ENCODE results near the gene TMCC2. TPM values are rescaled to one million over a fixed set of nuclear protein-coding genes. Genes with fewer than 3 reads are reported as not detected.

Gene TMCC2
- total RNA-seq, 1 experiment from 2014 or later = 2.7 TPM

DNA sequence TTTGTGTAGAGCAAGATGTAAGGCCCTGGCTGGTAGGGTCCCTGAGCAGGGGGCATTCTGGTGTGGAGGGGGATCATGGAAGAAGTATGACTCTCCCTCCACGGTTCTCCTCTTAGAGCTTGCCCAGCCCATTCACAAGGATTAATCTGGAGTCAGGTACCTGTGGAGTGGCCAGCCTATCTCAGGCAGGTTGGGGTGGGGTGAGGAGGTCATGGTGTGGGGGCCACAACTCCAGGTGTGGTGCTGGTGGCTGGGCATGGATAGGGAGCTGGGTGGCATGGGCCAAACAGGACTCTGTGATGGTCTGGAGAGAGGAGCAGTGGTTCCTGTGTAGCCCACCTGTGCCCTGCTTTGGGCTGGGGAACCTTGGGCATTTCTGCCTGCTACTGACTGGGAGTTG lies 32.3 kb downstream of the TMCC2 start:
- H3K27ac ChIP-seq (ENCODE audit: low read depth, low read length) = no peak overlapping the region
- H3K27me3 ChIP-seq (ENCODE audit: insufficient read depth, low read length) = no peaks in the 10 kb centered on the region
- no peaks in the 10 kb centered on the region for H3K36me3 ChIP-seq (ENCODE audit: control insufficient read depth in 1 of 2, insufficient read depth in 2 of 2, low read length in 2 of 2)
- no peak overlapping the region for H2AFZ ChIP-seq (ENCODE audit: low read depth, low read length, poor library complexity, severe bottlenecking)
- DNase-seq (ENCODE audit: low read depth, low spot score) = no peak
- intact Hi-C loops (cut with micrococcal nuclease) = loop anchor here (5.0 kb wide), 1 partner anchor 48 kb away; the partner anchor contains the start of gene DSTYK
- no peak overlapping the region; the same call in 1 of the 2 replicates for H3K4me2 ChIP-seq (ENCODE audit: low read length)
- H3K4me1 ChIP-seq (ENCODE audit: control insufficient read depth in 1 of 2, insufficient read depth in 2 of 2, low read length in 2 of 2) = peaks cover 21 to 51% of the 10 kb centered on the region in 2 experiments
- H3K9me2 ChIP-seq (ENCODE audit: insufficient read depth) = no peaks in the 10 kb centered on the region
- ChIA-PET POLR2A (no interaction called here), RAD21 (ENCODE audit: low non-redundant PET in 1 of 2, low total read pairs in 2 of 2, uncharacterized antibody in 2 of 2, unreplicated experiment in 2 of 2) (no interaction called here), CTCF (interaction anchor here (0.9 to 4.1 kb wide), 6 partner anchors 11 to 453 kb away, joined by 3 to 17 read pairs (median 4); no protein-coding TSS in a partner anchor)
- BruUV-seq (replicated peaks) = no TSS peak
- TF ChIP-seq CEBPB (IDR thresholded peaks at IDR 0.05; ENCODE audit: low read depth) = no peak
- no peak for TF ChIP-seq ELF1 (IDR thresholded peaks at IDR 0.05; ENCODE audit: borderline replicate concordance, low read depth)
- TF ChIP-seq YY1 (IDR thresholded peaks at IDR 0.05; ENCODE audit: extremely low read depth, insufficient replicate concordance, low read depth, low read length) = no peak
- TF ChIP-seq ZNF274 (IDR thresholded peaks at IDR 0.05; ENCODE audit: low read depth, low read length) = no peak
- no peak for TF ChIP-seq RAD21 (IDR thresholded peaks at IDR 0.05; ENCODE audit: low read depth)
- TF ChIP-seq FOSL1 (IDR thresholded peaks at IDR 0.05; ENCODE audit: low read depth) = no peak
- no peak for TF ChIP-seq CBX3 (IDR thresholded peaks at IDR 0.05; ENCODE audit: low read depth)
- TF ChIP-seq, protein P1, sequence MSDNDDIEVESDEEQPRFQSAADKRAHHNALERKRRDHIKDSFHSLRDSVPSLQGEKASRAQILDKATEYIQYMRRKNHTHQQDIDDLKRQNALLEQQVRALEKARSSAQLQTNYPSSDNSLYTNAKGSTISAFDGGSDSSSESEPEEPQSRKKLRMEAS (IDR thresholded peaks at IDR 0.05) = no peak
- no peak for TF ChIP-seq POLR2AphosphoS5 (IDR thresholded peaks at IDR 0.05; ENCODE audit: low read depth, low read length)
- no peak for TF ChIP-seq EZH2 (IDR thresholded peaks at IDR 0.05)
- TF ChIP-seq POLR2A (IDR thresholded peaks at IDR 0.05; ENCODE audit: borderline replicate concordance, extremely low read depth, insufficient read depth, insufficient read length) = no peak
- TF ChIP-seq SP1 (IDR thresholded peaks at IDR 0.05; ENCODE audit: low read depth) = no peak
- TF ChIP-seq ZFX (IDR thresholded peaks at IDR 0.05) = no peak
- no peak for TF ChIP-seq EGR1 (IDR thresholded peaks at IDR 0.05; ENCODE audit: low read depth)
- no peaks in the 10 kb centered on the region for H3K9me3 ChIP-seq (ENCODE audit: control insufficient read depth in 1 of 2, insufficient read depth in 1 of 2, low read depth in 1 of 2, low read length in 2 of 2)
- no peaks in the 10 kb centered on the region for H4K20me1 ChIP-seq (ENCODE audit: insufficient read depth)
- no peaks in the 10 kb centered on the region for H3K79me2 ChIP-seq (ENCODE audit: insufficient read depth, low read length)
- no peak overlapping the region for H3K4me3 ChIP-seq (replicated peaks in 1 of 2; ENCODE audit: low read depth in 1 of 2, low read length in 2 of 2)
- H3K9ac ChIP-seq (ENCODE audit: low read length) = no peak overlapping the region
- no peak for ATAC-seq
